NCI-H526 (cell line): ENCODE results near the gene CACNA1I.

Experiments used
- DNase-seq, 2 experiments: peaks; one replicate each; lab custom pipeline; 2025; lab: John Stamatoyannopoulos, UW

CACNA1I gene

DNA sequence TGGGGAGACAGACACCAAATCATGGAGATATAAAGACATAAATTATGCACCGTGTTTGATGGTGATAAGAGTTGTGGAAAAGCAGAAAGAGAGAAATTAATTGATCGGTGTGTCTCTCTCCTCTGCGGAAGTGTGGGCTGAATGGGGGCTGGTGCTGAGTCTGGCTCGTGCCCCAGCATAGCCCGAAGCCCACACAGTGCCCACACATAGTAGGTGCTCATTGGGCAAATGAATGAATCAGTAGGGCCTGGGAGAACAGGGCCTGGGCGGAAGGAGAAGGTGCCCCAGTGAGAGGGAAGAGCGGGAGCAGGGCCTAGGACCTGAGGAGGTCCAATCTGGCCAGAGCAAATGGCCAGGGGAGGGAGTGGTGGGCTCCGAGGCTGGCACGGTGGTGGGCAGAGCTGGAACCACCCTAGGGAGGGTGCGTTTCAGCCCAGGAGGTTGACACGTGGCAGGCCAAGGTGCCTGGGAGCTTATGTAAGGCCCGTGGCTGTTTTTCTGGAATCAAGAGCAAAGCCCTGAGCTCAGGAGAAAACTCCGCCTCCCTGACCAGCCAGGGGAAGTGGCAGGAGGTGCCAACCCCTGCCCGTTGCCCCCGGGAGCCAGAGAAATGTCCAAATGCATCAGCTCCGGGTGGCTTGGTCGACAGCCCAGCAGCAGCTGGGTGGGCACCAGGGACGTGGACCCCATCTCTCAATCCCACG lies 2.1 kb upstream of the CACNA1I start:
- no peak for DNase-seq

DNA sequence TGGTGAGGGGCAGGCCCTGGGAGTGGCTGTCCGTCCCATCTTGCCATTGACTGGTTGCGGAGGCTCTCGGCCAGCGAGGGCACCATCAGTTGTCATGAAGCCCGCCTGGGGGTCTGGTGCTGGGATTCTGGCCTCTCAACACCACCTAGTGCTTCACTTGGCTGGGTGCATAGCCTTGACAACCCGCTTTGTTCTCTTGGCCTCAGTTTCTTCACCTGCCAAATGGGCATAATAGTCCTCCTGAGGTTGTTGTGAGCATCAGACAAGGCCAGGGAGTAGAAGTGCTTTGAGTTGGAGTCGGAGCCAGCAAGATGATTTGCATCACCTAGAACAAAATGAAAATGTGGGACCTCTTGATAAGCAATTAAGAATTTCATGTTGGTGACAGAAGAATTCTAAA lies 1.5 kb upstream of the CACNA1I start:
- DNase-seq, result no peak

GRCh38 chr22:39570226-39570625 lies 327 bp upstream of the CACNA1I start:
- no peak for DNase-seq

DNA sequence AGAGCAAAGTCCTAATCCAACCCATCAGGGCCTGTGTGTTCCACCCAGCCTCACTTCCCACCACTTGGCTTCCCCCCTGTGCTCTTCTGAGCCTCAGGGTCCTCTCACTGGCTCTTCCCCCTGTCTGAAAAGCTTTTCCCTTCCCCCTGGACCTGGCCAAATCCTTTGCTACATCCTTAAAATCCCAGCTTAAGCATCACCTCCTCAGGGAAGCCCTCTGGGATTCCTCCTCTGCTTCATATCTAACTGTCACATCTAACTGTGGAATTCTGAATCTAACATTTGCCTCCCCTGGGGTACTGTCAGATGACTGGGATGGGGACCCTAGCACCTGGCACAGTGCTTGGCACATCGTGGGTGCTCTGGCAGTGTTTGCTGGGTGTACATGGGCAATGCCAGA lies 985 bp downstream of the CACNA1I start:
- no peak for DNase-seq

GRCh38 chr22:39574779-39575551 lies 4.4 kb downstream of the CACNA1I start:
- no peak for DNase-seq

- DNase-seq, result no peak
Observed at GRCh38 chr22:39575552-39575825, 4.9 kb downstream of the CACNA1I start.

GRCh38 chr22:39576027-39576426 lies 5.5 kb downstream of the CACNA1I start:
- no peak for DNase-seq

- no peak for DNase-seq
Observed at GRCh38 chr22:39577366-39577765, 6.8 kb downstream of the CACNA1I start.

GRCh38 chr22:39577900-39578299 lies 7.3 kb downstream of the CACNA1I start:
- DNase-seq, result no peak

GRCh38 chr22:39580006-39580441 lies 9.5 kb downstream of the CACNA1I start:
- no peak for DNase-seq

GRCh38 chr22:39580795-39581194 lies 10.2 kb downstream of the CACNA1I start:
- DNase-seq, result no peak

- DNase-seq, result no peak
Observed at GRCh38 chr22:39581303-39581702, 10.8 kb downstream of the CACNA1I start.

DNA sequence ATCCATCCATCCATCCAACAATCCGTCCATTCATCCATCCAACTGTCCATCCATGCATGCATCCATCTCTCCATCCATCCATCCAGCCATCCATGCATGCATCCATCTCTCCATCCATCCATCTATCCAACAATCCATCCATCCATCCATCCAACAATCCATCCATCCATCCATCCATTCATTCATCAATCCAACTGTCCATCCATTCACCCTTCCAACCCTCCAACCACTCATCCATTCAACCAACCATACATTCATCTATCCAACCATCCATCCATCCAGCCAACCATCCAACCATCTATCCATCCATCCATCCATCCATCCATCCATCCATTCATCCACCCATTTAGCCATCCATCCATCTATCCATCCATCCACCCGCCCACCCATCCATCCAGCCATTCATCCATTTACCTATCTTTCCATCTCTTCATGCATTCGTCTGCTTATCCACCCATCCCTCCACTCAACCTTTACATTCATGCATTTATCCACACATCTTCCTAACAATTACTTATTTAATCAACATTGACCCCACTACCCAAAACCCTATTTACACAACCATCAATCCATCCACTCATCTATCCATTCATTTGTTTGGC lies 12.6 kb downstream of the CACNA1I start:
- DNase-seq, result no peak

DNA sequence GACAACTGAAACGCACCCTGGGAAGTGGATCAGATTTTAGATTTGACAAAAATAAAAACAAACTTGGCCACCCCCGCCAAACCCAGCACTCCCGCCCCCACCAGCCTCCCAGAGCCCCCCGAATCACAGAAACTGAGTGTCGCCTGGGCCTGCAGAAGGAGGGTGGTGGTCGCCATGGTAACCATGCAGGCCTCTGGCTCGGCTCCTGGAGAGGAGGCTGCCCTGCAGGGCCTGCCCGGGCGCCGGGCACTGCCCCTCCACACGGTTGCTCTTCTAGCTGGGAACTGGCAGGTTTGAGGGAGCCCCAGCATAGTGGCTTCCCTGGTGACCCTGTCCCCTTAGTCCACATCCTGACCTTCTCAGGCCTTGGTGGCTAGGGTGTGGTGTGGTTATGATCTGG lies 19.3 kb downstream of the CACNA1I start:
- DNase-seq, result no peak

DNA sequence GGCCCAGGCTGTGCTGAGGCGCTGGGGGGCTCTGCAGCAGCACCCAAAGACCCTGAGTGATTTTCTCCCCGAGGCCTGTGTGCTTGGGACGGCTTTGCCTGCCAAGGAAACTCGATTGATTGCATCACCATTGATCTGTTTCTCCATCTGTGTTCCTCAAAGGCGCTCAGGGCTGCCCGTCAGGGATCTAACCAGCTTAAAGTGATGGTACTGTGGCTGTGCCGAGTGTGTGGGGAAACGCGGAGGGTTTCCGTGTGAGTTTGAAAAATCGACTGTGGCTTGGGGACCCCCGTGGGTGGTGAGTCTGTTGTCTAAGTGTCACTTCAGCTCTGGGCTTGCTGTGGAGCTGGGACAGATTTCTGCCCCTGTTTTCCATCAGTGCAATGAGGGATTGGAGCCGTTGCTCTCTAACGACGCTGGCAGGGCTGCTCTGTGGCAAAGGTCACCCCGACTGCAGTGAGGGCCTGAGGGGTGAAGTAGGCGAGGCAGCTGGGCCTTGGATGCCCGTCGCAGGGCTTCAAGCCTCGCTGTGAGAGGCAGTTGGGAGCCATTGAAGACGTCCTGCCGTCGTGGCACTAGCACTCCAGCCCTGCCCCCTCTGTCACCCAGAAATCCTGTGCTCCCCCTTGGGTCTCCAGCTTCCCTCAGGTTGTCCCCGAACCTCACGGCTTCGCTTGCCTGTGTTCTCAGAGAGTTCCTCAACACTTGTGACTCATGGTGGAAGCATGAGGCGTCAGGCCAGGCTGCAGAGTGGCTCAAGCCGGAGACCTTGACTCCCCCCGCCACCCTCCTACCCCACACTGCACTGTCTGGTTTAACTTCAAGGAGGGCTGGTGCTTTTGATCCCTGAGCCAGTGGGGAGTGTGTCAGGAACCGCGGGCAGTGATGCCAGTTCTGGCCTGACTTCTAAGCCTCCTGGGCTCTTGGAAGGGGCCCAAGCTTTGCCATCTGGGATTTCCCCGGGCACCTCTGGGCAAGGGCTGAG lies 21.8 kb downstream of the CACNA1I start:
- DNase-seq, result no peak

DNA sequence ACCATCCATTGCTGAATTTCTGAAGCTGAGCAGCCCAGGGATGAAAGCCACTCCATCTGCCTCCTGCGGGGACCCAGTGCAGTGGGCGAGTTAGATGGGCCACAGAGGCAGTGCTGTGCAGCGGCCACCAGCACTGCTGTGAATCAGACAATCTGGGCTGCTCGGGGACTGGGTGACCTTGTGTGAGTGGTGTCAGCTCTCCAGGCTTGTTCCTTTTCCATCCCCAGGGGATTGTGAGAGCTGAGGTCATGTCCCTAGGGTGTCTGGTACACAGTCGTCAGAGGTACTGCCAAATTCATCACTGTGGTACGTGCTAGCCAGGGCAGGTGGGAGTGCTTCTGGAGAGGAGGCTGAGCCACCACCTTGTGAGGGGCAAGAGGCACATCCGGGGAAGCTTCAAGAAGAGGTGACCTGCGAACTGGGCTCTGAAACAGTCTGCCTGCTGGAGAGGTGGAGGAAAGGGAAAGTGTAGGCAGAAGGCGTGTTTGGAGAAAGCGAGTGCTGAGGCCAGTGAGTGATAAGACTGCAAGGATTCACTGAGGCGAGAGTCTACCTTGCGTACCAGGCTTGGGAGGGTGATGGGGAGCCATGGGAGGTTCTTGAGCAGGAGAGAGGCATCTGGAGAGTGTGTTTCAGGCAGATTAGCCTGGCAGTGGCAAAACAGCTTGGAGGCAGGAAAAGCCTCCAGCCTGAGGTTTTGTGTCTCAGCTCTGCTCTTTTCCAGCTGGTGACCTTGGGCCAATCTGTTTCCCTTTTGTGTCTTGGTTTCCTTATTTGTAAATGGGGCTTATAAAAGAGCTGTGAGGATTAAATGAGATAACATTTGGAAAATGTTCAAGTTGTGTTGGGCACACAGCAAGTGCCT lies 22.7 kb downstream of the CACNA1I start:
- no peak for DNase-seq

- DNase-seq, result no peak
Observed at GRCh38 chr22:39593931-39594285, 23.4 kb downstream of the CACNA1I start.

- DNase-seq, result no peak
Observed at GRCh38 chr22:39594411-39594810, 23.9 kb downstream of the CACNA1I start.

DNA sequence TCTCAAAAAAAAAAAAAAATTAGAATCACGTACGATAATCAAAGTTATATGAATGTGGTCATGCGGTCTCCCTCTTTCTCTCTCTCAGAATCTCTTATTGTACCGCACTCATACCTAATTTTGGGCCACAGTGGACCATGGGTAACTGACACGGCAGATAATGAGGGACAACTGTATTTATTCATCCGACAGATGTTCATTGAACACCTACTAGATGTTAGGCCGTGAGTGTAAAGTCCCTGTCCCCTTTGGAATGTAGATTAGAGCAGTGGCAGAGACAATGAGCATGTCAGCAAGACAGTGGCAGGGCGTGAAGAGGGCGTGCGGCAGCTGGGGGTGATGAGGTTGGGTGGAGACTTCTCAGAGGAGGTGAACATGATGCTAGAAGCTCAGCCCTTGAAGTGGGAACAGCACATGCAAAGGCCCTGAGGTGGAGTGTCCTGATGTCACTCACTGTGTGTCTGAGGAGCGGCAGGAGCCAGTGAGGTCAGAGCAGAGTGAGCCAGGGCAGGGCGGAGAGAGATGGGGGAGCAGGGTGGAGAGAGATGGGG lies 25.1 kb downstream of the CACNA1I start:
- no peak for DNase-seq

GRCh38 chr22:39596601-39597000 lies 26.0 kb downstream of the CACNA1I start:
- no peak for DNase-seq
